ENCODE results near the gene TMEM131.

The TMEM131 gene

GRCh38 chr2:97797355-97797754 is 198.4 kb downstream of the TMEM131 start:
- Histone ChIP-seq H3K9ac (ENCODE audit: low read depth, low read length, poor library complexity) (no peak overlapping the region), H3K9me3 (replicated peaks in 1 of 2; ENCODE audit: control insufficient read depth in 2 of 2, insufficient read depth in 1 of 2, low read depth in 1 of 2, low read length in 2 of 2) (no peaks in the 10 kb centered on the region), H3K4me2 (ENCODE audit: insufficient read depth, low read length, poor library complexity, severe bottlenecking) (no peak overlapping the region), H3K23ac (ENCODE audit: low read depth, low read length, poor library complexity) (no peak overlapping the region), H3K18ac (ENCODE audit: low read length) (no peak overlapping the region), H2AFZ (ENCODE audit: low read length) (no peak overlapping the region), H2BK5ac (ENCODE audit: low read length) (no peak overlapping the region), H4K8ac (ENCODE audit: low read depth, low read length) (no peak overlapping the region), H3K14ac (ENCODE audit: low read length) (no peak overlapping the region), H3K27ac (replicated peaks; ENCODE audit: low read length) (no peak overlapping the region), H3K79me1 (ENCODE audit: low read depth, low read length) (no peaks in the 10 kb centered on the region), H3K4me3 (ENCODE audit: low read length in 2 of 2) (no peak overlapping the region), H4K91ac (ENCODE audit: low read depth, low read length, poor library complexity) (no peak overlapping the region), H3K27me3 (ENCODE audit: control insufficient read depth in 3 of 3, insufficient read depth in 3 of 3, low read depth in 1 of 3, low read length in 3 of 3) (no peaks in the 10 kb centered on the region), H2BK15ac (ENCODE audit: low read length) (no peak overlapping the region), H3K36me3 (replicated peaks in 1 of 2; ENCODE audit: control insufficient read depth in 2 of 2, insufficient read depth in 2 of 2, low read length in 2 of 2) (peaks cover 4 to 82% of the 10 kb centered on the region in 2 donors), H2AK5ac (ENCODE audit: low read depth, low read length) (no peak overlapping the region), H3K4ac (ENCODE audit: low read length) (no peak overlapping the region), H2BK120ac (ENCODE audit: low read depth, low read length) (no peak overlapping the region), H3K4me1 (ENCODE audit: control insufficient read depth in 2 of 2, insufficient read depth in 1 of 2, low read depth in 1 of 2, low read length in 2 of 2) (no peaks in the 10 kb centered on the region), H2BK12ac (ENCODE audit: low read length) (no peak overlapping the region)
- no CpG with 5 or more reads among the region's 3 CpGs for WGBS, 2 donors (ENCODE audit: extremely low coverage in 2 of 2, insufficient read length in 2 of 2, insufficient replicate concordance in 1 of 2)
- no peak for DNase-seq (ENCODE audit: low spot score)

- Histone ChIP-seq H2AFZ (ENCODE audit: low read length) (no peak overlapping the region), H2AK5ac (ENCODE audit: low read depth, low read length) (no peak overlapping the region), H3K23ac (ENCODE audit: low read depth, low read length, poor library complexity) (no peak overlapping the region), H3K4me2 (ENCODE audit: insufficient read depth, low read length, poor library complexity, severe bottlenecking) (no peak overlapping the region), H2BK120ac (ENCODE audit: low read depth, low read length) (no peak overlapping the region), H3K18ac (ENCODE audit: low read length) (no peak overlapping the region), H2BK15ac (ENCODE audit: low read length) (no peak overlapping the region), H3K4ac (ENCODE audit: low read length) (no peak overlapping the region), H3K27me3 (ENCODE audit: control insufficient read depth in 3 of 3, insufficient read depth in 3 of 3, low read depth in 1 of 3, low read length in 3 of 3) (no peaks in the 10 kb centered on the region), H3K9me3 (replicated peaks in 1 of 2; ENCODE audit: control insufficient read depth in 2 of 2, insufficient read depth in 1 of 2, low read depth in 1 of 2, low read length in 2 of 2) (no peaks in the 10 kb centered on the region), H3K36me3 (replicated peaks in 1 of 2; ENCODE audit: control insufficient read depth in 2 of 2, insufficient read depth in 2 of 2, low read length in 2 of 2) (peaks cover 7 to 82% of the 10 kb centered on the region in 2 donors), H3K79me1 (ENCODE audit: low read depth, low read length) (no peaks in the 10 kb centered on the region), H4K8ac (ENCODE audit: low read depth, low read length) (no peak overlapping the region), H4K91ac (ENCODE audit: low read depth, low read length, poor library complexity) (no peak overlapping the region), H2BK5ac (ENCODE audit: low read length) (no peak overlapping the region), H3K4me1 (ENCODE audit: control insufficient read depth in 2 of 2, insufficient read depth in 1 of 2, low read depth in 1 of 2, low read length in 2 of 2) (no peaks in the 10 kb centered on the region), H3K27ac (replicated peaks; ENCODE audit: low read length) (no peak overlapping the region), H3K4me3 (ENCODE audit: low read length in 2 of 2) (no peak overlapping the region), H3K14ac (ENCODE audit: low read length) (no peak overlapping the region), H3K9ac (ENCODE audit: low read depth, low read length, poor library complexity) (no peak overlapping the region), H2BK12ac (ENCODE audit: low read length) (no peak overlapping the region)
- WGBS, 2 donors (ENCODE audit: extremely low coverage in 2 of 2, insufficient read length in 2 of 2, insufficient replicate concordance in 1 of 2): no CpG with 5 or more reads among the region's 2 CpGs
- no peak for DNase-seq (ENCODE audit: low spot score)
Measured at GRCh38 chr2:97796465-97797126, 199.2 kb downstream of the TMEM131 start.

GRCh38 chr2:97792416-97792815 is 203.3 kb downstream of the TMEM131 start:
- no peak overlapping the region for H3K9ac ChIP-seq (ENCODE audit: low read depth, low read length, poor library complexity)
- H3K18ac ChIP-seq (ENCODE audit: low read length): peak overlapping the region; percentile 37
- no peak overlapping the region for H2BK120ac ChIP-seq (ENCODE audit: low read depth, low read length)
- no peaks in the 10 kb centered on the region for H3K4me1 ChIP-seq (ENCODE audit: control insufficient read depth in 2 of 2, insufficient read depth in 1 of 2, low read depth in 1 of 2, low read length in 2 of 2)
- no peak overlapping the region for H3K4me3 ChIP-seq (ENCODE audit: low read length in 2 of 2)
- no peak overlapping the region for H2BK5ac ChIP-seq (ENCODE audit: low read length)
- no peak overlapping the region for H4K8ac ChIP-seq (ENCODE audit: low read depth, low read length)
- no peak overlapping the region for H2AFZ ChIP-seq (ENCODE audit: low read length)
- no peaks in the 10 kb centered on the region for H3K27me3 ChIP-seq (ENCODE audit: control insufficient read depth in 3 of 3, insufficient read depth in 3 of 3, low read depth in 1 of 3, low read length in 3 of 3)
- no peak overlapping the region for H3K4ac ChIP-seq (ENCODE audit: low read length)
- H3K23ac ChIP-seq (ENCODE audit: low read depth, low read length, poor library complexity): peak overlapping the region; percentile 58
- H3K27ac ChIP-seq (replicated peaks; ENCODE audit: low read length): no peak overlapping the region
- no peak overlapping the region for H2AK5ac ChIP-seq (ENCODE audit: low read depth, low read length)
- H3K36me3 ChIP-seq (replicated peaks in 1 of 2; ENCODE audit: control insufficient read depth in 2 of 2, insufficient read depth in 2 of 2, low read length in 2 of 2): peaks cover 7 to 65% of the 10 kb centered on the region in 2 donors
- no peak overlapping the region for H4K91ac ChIP-seq (ENCODE audit: low read depth, low read length, poor library complexity)
- no peak overlapping the region for H2BK15ac ChIP-seq (ENCODE audit: low read length)
- no peak overlapping the region for H3K14ac ChIP-seq (ENCODE audit: low read length)
- no peak overlapping the region for H2BK12ac ChIP-seq (ENCODE audit: low read length)
- no peak overlapping the region for H3K4me2 ChIP-seq (ENCODE audit: insufficient read depth, low read length, poor library complexity, severe bottlenecking)
- no CpG with 5 or more reads among the region's 14 CpGs for WGBS, 2 donors (ENCODE audit: extremely low coverage in 2 of 2, insufficient read length in 2 of 2, insufficient replicate concordance in 1 of 2)
- no peaks in the 10 kb centered on the region for H3K79me1 ChIP-seq (ENCODE audit: low read depth, low read length)
- DNase-seq (ENCODE audit: low spot score): no peak
- no peaks in the 10 kb centered on the region for H3K9me3 ChIP-seq (replicated peaks in 1 of 2; ENCODE audit: control insufficient read depth in 2 of 2, insufficient read depth in 1 of 2, low read depth in 1 of 2, low read length in 2 of 2)

- no peak overlapping the region for H2BK15ac ChIP-seq (ENCODE audit: low read length)
- H3K27ac ChIP-seq (replicated peaks; ENCODE audit: low read length): no peak overlapping the region
- H3K9me3 ChIP-seq (replicated peaks in 1 of 2; ENCODE audit: control insufficient read depth in 2 of 2, insufficient read depth in 1 of 2, low read depth in 1 of 2, low read length in 2 of 2): no peaks in the 10 kb centered on the region
- no CpG with 5 or more reads among the region's 7 CpGs for WGBS, 2 donors (ENCODE audit: extremely low coverage in 2 of 2, insufficient read length in 2 of 2, insufficient replicate concordance in 1 of 2)
- H3K4me1 ChIP-seq (ENCODE audit: control insufficient read depth in 2 of 2, insufficient read depth in 1 of 2, low read depth in 1 of 2, low read length in 2 of 2): no peaks in the 10 kb centered on the region
- no peak overlapping the region for H3K18ac ChIP-seq (ENCODE audit: low read length)
- no peak overlapping the region for H2BK5ac ChIP-seq (ENCODE audit: low read length)
- H3K4me3 ChIP-seq (ENCODE audit: low read length in 2 of 2): peak overlapping the region in 1 of 2 donors; percentile 7
- no peak overlapping the region for H2AK5ac ChIP-seq (ENCODE audit: low read depth, low read length)
- DNase-seq (ENCODE audit: low spot score): no peak
- no peaks in the 10 kb centered on the region for H3K79me1 ChIP-seq (ENCODE audit: low read depth, low read length)
- H4K91ac ChIP-seq (ENCODE audit: low read depth, low read length, poor library complexity): no peak overlapping the region
- H3K9ac ChIP-seq (ENCODE audit: low read depth, low read length, poor library complexity): no peak overlapping the region
- H2BK12ac ChIP-seq (ENCODE audit: low read length): no peak overlapping the region
- no peak overlapping the region for H2AFZ ChIP-seq (ENCODE audit: low read length)
- H3K4me2 ChIP-seq (ENCODE audit: insufficient read depth, low read length, poor library complexity, severe bottlenecking): no peak overlapping the region
- H3K14ac ChIP-seq (ENCODE audit: low read length): no peak overlapping the region
- peak overlapping the region; percentile 25 for H3K23ac ChIP-seq (ENCODE audit: low read depth, low read length, poor library complexity)
- H3K36me3 ChIP-seq (replicated peaks in 1 of 2; ENCODE audit: control insufficient read depth in 2 of 2, insufficient read depth in 2 of 2, low read length in 2 of 2): peaks cover 7 to 54% of the 10 kb centered on the region in 2 donors
- no peaks in the 10 kb centered on the region for H3K27me3 ChIP-seq (ENCODE audit: control insufficient read depth in 3 of 3, insufficient read depth in 3 of 3, low read depth in 1 of 3, low read length in 3 of 3)
- no peak overlapping the region for H2BK120ac ChIP-seq (ENCODE audit: low read depth, low read length)
- no peak overlapping the region for H4K8ac ChIP-seq (ENCODE audit: low read depth, low read length)
- H3K4ac ChIP-seq (ENCODE audit: low read length): no peak overlapping the region
Measured at GRCh38 chr2:97788986-97789644, 206.6 kb downstream of the TMEM131 start.

All from neuronal stem cell (in vitro differentiated cells).